H9 (cell line): ENCODE measurements around the gene CSTPP1. TPM values are rescaled to one million over a fixed set of nuclear protein-coding genes. Genes with fewer than 3 reads are reported as not detected.

Experiments used
- DNase-seq: peaks from one replicate; pipeline ENCODE4 v3.0.0-alpha.2; 2017
- H2AFZ ChIP-seq: one replicate; pipeline ENCODE4 v1.6.1; 2013; ENCODE audit warnings: mild to moderate bottlenecking, low read length, control low read depth, moderate library complexity
- H2AK5ac ChIP-seq: 2 replicates; pipeline ENCODE4 v1.6.1; 2013; ENCODE audit warnings: low read length, control low read depth, mixed read lengths; ENCODE audit not compliant: insufficient read length
- H2BK120ac ChIP-seq: one replicate; pipeline ENCODE4 v1.6.1; 2013; ENCODE audit warnings: low read depth, mild to moderate bottlenecking, low read length, control low read depth, inconsistent platforms; ENCODE audit not compliant: poor library complexity, severe bottlenecking
- H2BK12ac ChIP-seq: 2 replicates; pipeline ENCODE4 v1.6.1; 2013; ENCODE audit warnings: low read length, control low read depth, mixed read lengths, low read depth; ENCODE audit not compliant: insufficient read length
- H2BK15ac ChIP-seq: 2 replicates; pipeline ENCODE4 v1.6.1; 2013; ENCODE audit warnings: low read depth, low read length, control low read depth
- H2BK20ac ChIP-seq: one replicate; pipeline ENCODE4 v1.6.1; 2013; ENCODE audit warnings: low read depth, mild to moderate bottlenecking, low read length, control low read depth, inconsistent platforms; ENCODE audit not compliant: poor library complexity, severe bottlenecking
- H2BK5ac ChIP-seq: 2 replicates; pipeline ENCODE4 v1.6.1; 2013; ENCODE audit warnings: low read length, control low read depth, mixed read lengths; ENCODE audit not compliant: insufficient read length
- H3K14ac ChIP-seq: 2 replicates; pipeline ENCODE4 v1.6.1; 2013; ENCODE audit warnings: low read length, control low read depth; ENCODE audit not compliant: insufficient read depth
- H3K18ac ChIP-seq: 2 replicates; pipeline ENCODE4 v1.6.1; 2013; ENCODE audit warnings: low read depth, mild to moderate bottlenecking, mixed read lengths, low read length, control low read depth; ENCODE audit not compliant: insufficient read length
- H3K23ac ChIP-seq: 2 replicates; pipeline ENCODE4 v1.6.1; 2013; ENCODE audit warnings: low read length, control low read depth, mixed read lengths, low read depth; ENCODE audit not compliant: insufficient read length
- H3K23me2 ChIP-seq: 2 replicates; pipeline ENCODE4 v1.6.1; 2013; ENCODE audit warnings: low read depth, mild to moderate bottlenecking, mixed read lengths, low read length, control low read depth; ENCODE audit not compliant: insufficient read length, poor library complexity, severe bottlenecking
- H3K27ac ChIP-seq: 2 replicates; pipeline ENCODE4 v1.5.1; 2013; ENCODE audit warnings: low read length, control low read depth, mixed read lengths, low read depth; ENCODE audit not compliant: insufficient read length
- H3K27me3 ChIP-seq: 2 replicates; pipeline ENCODE4 v1.6.1; 2013; ENCODE audit warnings: low read length, control low read depth, inconsistent platforms; ENCODE audit not compliant: insufficient read depth
- H3K4ac ChIP-seq: 2 replicates; pipeline ENCODE4 v1.6.1; 2013; ENCODE audit warnings: low read depth, mild to moderate bottlenecking, control low read depth, inconsistent platforms, low read length, moderate library complexity
- H3K4me1 ChIP-seq: 2 replicates; pipeline ENCODE4 v1.6.1; 2013; ENCODE audit warnings: low read length, control low read depth, inconsistent platforms; ENCODE audit not compliant: insufficient read depth
- H3K4me2 ChIP-seq: 2 replicates; pipeline ENCODE4 v1.6.1; 2013; ENCODE audit warnings: low read length, control low read depth, mixed read lengths; ENCODE audit not compliant: insufficient read length, insufficient read depth
- H3K56ac ChIP-seq: 2 replicates; pipeline ENCODE4 v1.6.1; 2013; ENCODE audit warnings: low read depth, mild to moderate bottlenecking, mixed read lengths, low read length, control low read depth; ENCODE audit not compliant: insufficient read length
- H3K79me1 ChIP-seq: 2 replicates; pipeline ENCODE4 v1.6.1; 2013; ENCODE audit warnings: low read depth, mild to moderate bottlenecking, moderate library complexity, low read length, control low read depth, inconsistent platforms; ENCODE audit not compliant: insufficient read depth, poor library complexity, severe bottlenecking
- H3K79me2 ChIP-seq: 2 replicates; pipeline ENCODE4 v1.6.1; 2013; ENCODE audit warnings: low read length, control low read depth, inconsistent platforms; ENCODE audit not compliant: insufficient read depth
- H3K9ac ChIP-seq: 2 replicates; pipeline ENCODE4 v1.6.1; 2013; ENCODE audit warnings: low read length, control low read depth, mixed read lengths; ENCODE audit not compliant: insufficient read length; ENCODE audit errors: extremely low read depth
- H3K9me3 ChIP-seq: one replicate; pipeline ENCODE4 v1.6.1; 2013; ENCODE audit warnings: low read depth, low read length, inconsistent platforms; ENCODE audit not compliant: control insufficient read depth
- H3T11ph ChIP-seq: one replicate; pipeline ENCODE4 v1.6.1; 2013; ENCODE audit warnings: mild to moderate bottlenecking, low read length, control low read depth, inconsistent platforms
- H4K20me1 ChIP-seq: one replicate; pipeline ENCODE4 v1.6.1; 2013; ENCODE audit not compliant: control insufficient read depth, insufficient read length, insufficient read depth
- H4K5ac ChIP-seq: 2 replicates; pipeline ENCODE4 v1.6.1; 2013; ENCODE audit warnings: low read depth, mild to moderate bottlenecking, mixed read lengths, low read length, control low read depth; ENCODE audit not compliant: insufficient read length
- H4K8ac ChIP-seq: replicated peaks from 2 replicates; pipeline ENCODE4 v1.6.1; 2013; ENCODE audit warnings: low read length, control low read depth, mixed read lengths, low read depth; ENCODE audit not compliant: insufficient read length
- H4K91ac ChIP-seq: 2 replicates; pipeline ENCODE4 v1.6.1; 2013; ENCODE audit warnings: low read depth, mild to moderate bottlenecking, moderate library complexity, mixed read lengths, low read length, control low read depth; ENCODE audit not compliant: insufficient read length
- H3K27ac Mint-ChIP-seq, 3 experiments: 2 replicates in 2 of 3; 3 replicates in 1 of 3; pipeline ENCODE4 v1.8.0; 2020 to 2021; ENCODE audit warnings: mixed read lengths in 3 of 3, mild to moderate bottlenecking in 1 of 3, moderate library complexity in 1 of 3
- H3K27me3 Mint-ChIP-seq: 2 replicates; pipeline ENCODE4 v1.8.0; 2021; ENCODE audit warnings: low read depth, mild to moderate bottlenecking, moderate library complexity, mixed read lengths
- H3K36me3 Mint-ChIP-seq, 3 experiments: 2 replicates in 2 of 3; 3 replicates in 1 of 3; pipeline ENCODE4 v1.8.0; 2020 to 2021; ENCODE audit warnings: low read depth in 3 of 3, mixed read lengths in 3 of 3; ENCODE audit not compliant: insufficient read depth in 1 of 3
- H3K4me1 Mint-ChIP-seq, 2 experiments: 2 replicates each; pipeline ENCODE4 v1.8.0; 2020; ENCODE audit warnings: mixed read lengths in 2 of 2
- H3K4me3 Mint-ChIP-seq, 2 experiments: 2 replicates in 1 of 2; 3 replicates in 1 of 2; pipeline ENCODE4 v1.8.0; 2020 to 2021; ENCODE audit warnings: mild to moderate bottlenecking in 2 of 2, mixed read lengths in 2 of 2, moderate library complexity in 1 of 2
- H3K9me3 Mint-ChIP-seq, 2 experiments: 2 replicates in 1 of 2; 3 replicates in 1 of 2; pipeline ENCODE4 v1.8.0; 2020; ENCODE audit warnings: mild to moderate bottlenecking in 2 of 2, mixed read lengths in 2 of 2, moderate library complexity in 1 of 2
- CTCF ChIP-seq: fragments of 200-600 bp; sonication (generic); conservative IDR thresholded peaks from 3 replicates; pipeline ENCODE4 v1.8.0; 2021; ENCODE audit warnings: antibody characterized with exemption, mild to moderate bottlenecking
- WGBS: extraction: QIAGEN DNeasy Blood & Tissue Kit; methylation state at CpG from one replicate; pipeline ENCODE4 v1.1.7; 2013; ENCODE audit warnings: missing lambda C conversion rate, low lambda C conversion rate, mixed read lengths; ENCODE audit not compliant: insufficient read length; ENCODE audit errors: extremely low coverage; 5-methylcytosine and 5-hydroxymethylcytosine counted together
- total RNA-seq: library from RNA; stranded (reverse); gene quantifications from 2 replicates; pipeline ENCODE4 v1.2.1, GENCODE V29; 2021

Gene CSTPP1
- total RNA-seq, 1 experiment from 2014 or later = 21.2 TPM

- H3K36me3 Mint-ChIP-seq = peaks cover 2 to 17% (median 15%) of the 10 kb centered on the region in 3 experiments; a peak in 5 of 7 replicates
- H3K27me3 Mint-ChIP-seq = peaks cover 9% of the 10 kb centered on the region
- Histone ChIP-seq H4K5ac (no peak overlapping the region), H3K27ac (no peak overlapping the region), H3K56ac (no peak overlapping the region), H4K20me1 (no peaks in the 10 kb centered on the region), H2AFZ (no peak overlapping the region), H3K9ac (no peak overlapping the region), H3K9me3 (no peaks in the 10 kb centered on the region), H3K14ac (no peak overlapping the region), H4K91ac (no peak overlapping the region), H3K4me1 (no peaks in the 10 kb centered on the region), H2BK15ac (no peak overlapping the region), H3K23ac (no peak overlapping the region), H2AK5ac (no peak overlapping the region), H3K79me2 (no peaks in the 10 kb centered on the region), H2BK120ac (no peak overlapping the region), H2BK5ac (no peak overlapping the region), H3K27me3 (no peaks in the 10 kb centered on the region), H3K18ac (no peak overlapping the region), H3K4me2 (no peak overlapping the region), H3K79me1 (no peaks in the 10 kb centered on the region), H4K8ac (no peak overlapping the region), H3T11ph (no peak overlapping the region), H2BK12ac (no peak overlapping the region), H2BK20ac (no peak overlapping the region), H3K23me2 (peaks cover 14% of the 10 kb centered on the region), H3K4ac (no peak overlapping the region)
- TF ChIP-seq CTCF = no peak
- H3K27ac Mint-ChIP-seq = no peak overlapping the region
- DNase-seq = no peak
- H3K4me1 Mint-ChIP-seq = peaks cover 18 to 19% of the 10 kb centered on the region in 2 experiments
- no peak overlapping the region for H3K4me3 Mint-ChIP-seq
- WGBS = no CpG with 5 or more reads among the region's 25 CpGs
- H3K9me3 Mint-ChIP-seq = no peaks in the 10 kb centered on the region
Measured at GRCh38 chr11:47183031-47183856, 246.7 kb downstream of the CSTPP1 start.
